DMS153 treated with DMSO at 0.1 percent for 48 hours (cell line): ENCODE measurements around the gene SCAMP5.

Experiments
- DNase-seq: peaks from one replicate; lab custom pipeline; 2025; ENCODE audit not compliant: unreplicated experiment; lab: John Stamatoyannopoulos, UW

The SCAMP5 gene

DNA sequence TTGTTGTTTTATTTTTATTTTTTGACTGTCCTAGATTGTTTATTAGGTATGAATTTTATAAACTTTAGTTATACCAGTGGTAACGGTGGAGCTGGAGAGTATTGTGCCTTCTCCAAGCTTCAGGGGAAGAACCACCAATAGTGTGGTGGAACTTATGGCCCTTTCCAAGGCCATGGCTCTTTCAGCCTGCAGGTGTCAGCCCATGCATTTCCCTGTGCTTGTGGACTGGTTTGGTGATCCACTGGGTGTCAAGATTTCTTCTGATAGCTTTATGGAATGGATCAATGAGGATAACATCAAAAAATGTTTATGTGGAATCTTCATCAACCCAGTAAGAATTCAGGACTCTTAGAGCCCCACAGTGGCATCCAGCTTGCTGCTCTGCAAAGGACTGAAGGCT is 19.2 kb upstream of the SCAMP5 start:
- no peak for DNase-seq

DNA sequence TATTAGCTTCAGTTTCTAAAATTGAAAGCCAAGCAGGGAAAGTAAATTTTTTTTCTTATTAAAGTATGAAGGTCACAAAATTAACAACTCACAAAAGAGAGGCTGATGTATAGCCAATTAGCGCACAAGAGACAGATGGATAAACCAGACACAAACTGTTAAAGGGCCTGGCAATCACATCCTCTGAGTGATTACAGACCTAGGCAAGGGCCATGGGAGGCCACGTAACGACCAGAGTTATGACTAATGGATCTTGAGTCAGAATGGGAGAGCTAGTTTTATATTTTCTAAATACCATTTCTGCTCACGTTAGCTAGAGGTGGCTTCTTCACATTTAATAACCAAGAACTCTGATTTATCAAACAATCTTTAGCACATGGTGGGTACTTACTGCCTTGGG is 17.8 kb upstream of the SCAMP5 start:
- DNase-seq = no peak

DNA sequence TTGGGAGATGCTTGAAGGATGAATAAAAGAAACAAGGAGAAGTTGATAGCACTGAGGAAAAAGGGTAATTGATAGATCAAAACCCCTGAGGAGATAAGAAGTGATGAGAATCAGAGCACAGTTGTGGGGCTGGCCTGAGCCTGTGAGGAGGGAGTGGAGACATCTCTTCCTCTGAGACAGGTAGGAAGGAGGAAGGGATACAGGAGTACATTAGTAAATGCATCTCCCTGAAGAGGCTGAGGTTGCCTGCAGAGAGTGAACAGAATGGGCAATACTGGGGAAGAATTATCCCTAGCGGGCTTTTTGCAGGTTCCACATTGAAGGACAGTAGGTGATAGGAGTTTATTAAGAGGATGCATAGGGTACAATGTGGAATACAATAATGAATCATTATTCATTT is 17.3 kb upstream of the SCAMP5 start:
- DNase-seq = no peak

DNA sequence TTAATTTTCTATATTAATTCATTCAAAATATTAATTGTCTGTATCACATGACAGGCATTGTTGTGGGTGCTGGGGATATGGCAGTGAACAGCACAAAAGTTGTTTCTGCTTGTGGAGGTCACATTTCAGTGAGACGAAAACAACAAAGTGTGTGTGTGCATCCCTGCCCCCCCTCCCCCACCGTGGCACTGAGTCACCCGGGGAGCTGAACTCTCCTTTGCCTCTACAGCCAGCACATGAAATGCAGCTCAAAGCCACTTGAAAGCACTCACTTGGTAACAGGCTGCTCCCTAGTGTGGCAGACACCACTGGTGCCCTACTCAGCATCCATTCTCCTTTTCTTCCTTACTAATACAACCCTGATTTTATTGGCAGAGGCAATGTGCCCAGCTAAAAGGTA is 16.9 kb upstream of the SCAMP5 start:
- DNase-seq = no peak

DNA sequence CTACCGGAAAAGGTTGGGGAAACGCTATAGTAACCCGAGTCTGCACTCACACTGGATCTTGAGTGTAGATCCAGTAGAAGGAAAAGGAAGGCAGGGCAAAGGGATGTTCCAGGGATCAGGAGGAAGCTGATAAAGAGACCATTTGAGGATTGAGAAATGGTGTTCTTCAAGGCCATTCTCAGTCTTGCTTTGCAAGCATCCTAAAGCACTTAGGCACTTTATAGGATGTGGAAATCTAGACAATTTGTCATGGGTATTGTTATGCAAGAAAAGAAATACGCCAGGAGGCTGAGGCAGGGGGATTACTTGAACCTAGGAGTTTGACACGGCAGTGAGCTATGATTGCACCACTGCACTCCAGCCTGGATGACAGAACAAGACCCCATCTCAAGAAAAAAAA is 13.2 kb upstream of the SCAMP5 start:
- DNase-seq = no peak

DNA sequence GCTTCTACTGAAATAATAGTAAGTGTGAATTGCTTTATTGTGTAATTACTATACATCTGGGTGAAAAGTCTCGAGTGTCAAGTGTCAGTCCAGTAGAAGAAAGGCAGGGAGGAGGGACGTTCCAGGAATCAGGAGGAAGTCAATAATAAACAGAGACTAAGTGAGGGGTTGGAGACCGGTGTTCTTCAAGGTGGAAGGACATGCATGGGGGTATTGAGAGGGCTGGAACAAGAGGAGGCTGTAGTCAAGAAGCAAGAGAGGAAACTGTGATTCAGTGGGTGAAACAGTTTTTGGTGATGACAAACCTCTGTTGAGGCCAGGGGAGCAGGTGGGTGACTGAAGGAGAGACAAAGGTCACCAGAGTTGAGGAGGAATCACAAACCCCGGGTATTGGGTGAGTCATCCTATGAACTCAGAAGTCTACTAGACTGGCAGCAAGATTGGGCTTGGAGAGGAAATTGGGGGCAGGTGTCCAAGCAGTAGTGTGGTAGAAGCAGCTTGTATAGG is 11.6 kb upstream of the SCAMP5 start:
- DNase-seq = no peak

DNA sequence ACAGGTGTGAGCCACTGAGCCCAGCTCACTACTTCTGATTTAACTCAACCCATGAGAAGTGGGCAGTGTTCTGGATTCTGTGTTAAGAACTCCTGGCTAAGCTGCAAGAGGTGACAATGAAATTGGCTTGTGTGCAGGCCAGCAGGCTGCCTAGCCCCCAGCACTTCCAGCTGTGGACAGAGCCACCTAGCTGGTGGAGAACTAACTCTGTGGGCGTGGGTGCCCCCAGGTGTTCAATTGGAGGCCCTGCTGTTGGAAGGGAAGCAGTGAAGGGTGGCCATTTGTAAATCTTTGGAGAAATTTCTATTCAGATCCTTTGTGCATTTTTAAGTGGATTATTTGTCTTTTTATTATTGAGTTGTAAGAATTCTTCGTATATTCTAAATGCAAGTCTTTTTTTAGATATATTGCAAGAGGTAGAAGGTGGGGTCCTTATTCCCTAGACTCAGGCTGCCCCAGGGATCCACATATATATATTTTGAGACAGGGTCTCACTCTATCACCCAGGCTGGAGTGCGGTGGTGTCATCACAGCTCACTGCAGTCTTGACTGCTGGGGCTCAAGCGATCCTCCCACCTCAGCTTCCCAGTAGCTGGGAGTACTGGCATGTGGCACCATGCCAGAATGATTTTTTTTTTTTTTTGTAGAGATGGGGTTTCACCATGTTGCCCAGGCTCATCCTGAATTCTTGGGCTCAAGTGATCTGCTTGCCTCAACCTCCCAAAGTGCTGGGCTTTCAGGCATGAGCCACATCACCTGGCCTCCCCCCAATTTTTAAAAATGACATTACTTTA is 7.2 kb upstream of the SCAMP5 start:
- no peak for DNase-seq

DNA sequence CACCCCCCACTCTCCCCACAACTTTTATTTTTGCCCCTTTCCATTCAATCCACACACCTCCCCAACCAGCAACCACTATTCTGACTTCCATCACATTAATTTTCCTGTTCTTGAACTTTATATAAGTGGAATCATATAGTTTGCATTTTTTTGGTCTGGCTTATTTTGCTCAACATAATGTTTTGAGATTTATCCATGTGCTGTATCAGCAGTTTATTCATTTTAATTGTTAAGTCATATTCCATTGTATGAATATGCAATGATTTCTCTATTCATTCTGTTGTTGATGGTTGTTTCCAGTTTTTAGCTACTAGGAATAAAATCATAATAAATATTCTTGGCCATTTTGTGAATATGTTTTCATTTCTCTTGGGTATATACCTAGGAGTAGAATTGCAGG is 5.8 kb upstream of the SCAMP5 start:
- DNase-seq = no peak

DNA sequence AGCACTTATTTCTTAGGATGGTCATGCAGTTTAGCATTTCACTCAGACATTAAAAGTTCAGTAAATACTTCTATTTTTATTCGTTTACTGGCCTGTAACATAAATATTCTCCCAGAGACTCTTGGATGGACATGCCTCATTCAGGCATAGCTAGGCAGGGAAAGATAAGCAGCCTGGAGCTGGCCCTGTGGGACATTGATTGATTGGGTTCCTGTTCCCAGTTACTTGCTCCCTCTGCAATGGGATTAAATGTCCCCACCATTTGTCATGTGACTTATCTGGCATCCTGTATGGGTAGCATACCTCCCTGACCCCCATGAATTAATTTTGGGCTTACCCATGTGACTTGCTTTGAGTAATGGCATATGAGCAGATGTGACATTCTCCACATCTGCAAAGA is 2.7 kb upstream of the SCAMP5 start:
- DNase-seq = no peak

DNA sequence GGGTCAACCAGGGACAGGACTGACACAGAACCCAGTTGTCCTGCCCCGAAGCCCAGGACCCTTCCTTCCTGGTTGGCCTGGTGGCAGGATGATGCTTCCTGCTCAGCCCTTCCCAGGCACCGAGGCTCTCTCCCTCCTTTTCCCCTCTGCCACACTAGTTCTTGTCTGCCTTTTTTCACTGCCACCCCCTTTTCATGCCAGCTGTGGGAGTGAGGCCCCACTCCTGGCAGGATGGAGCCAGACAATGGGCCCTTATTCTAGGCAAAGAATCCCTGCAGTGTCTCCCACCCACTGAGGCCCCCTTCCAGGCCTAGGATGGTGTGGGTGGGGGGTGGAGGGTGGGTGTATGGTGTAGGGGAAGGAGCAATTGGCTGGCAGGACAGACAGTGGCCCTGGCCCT is 1.1 kb upstream of the SCAMP5 start:
- DNase-seq = no peak

DNA sequence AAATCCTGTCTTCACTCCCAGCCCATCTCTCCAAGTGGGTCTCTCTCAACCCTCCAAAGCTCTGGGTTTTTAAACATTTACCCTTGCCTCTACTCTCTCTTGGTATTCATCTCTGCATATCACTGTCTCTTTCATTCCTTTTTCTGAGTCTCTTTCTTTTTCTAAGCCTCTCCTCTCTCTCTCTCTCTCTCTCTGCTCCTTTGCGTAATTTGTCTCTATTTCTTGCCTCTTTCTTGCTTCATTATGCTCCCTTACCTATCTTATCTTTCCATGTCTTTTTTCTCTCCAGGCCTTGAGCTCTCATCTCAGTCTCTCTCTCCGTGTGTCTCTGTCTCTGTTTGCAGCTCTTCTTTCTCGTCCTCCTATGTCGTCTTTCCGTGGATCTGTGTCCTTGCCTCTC is 678 bp upstream of the SCAMP5 start:
- DNase-seq = no peak

DNA sequence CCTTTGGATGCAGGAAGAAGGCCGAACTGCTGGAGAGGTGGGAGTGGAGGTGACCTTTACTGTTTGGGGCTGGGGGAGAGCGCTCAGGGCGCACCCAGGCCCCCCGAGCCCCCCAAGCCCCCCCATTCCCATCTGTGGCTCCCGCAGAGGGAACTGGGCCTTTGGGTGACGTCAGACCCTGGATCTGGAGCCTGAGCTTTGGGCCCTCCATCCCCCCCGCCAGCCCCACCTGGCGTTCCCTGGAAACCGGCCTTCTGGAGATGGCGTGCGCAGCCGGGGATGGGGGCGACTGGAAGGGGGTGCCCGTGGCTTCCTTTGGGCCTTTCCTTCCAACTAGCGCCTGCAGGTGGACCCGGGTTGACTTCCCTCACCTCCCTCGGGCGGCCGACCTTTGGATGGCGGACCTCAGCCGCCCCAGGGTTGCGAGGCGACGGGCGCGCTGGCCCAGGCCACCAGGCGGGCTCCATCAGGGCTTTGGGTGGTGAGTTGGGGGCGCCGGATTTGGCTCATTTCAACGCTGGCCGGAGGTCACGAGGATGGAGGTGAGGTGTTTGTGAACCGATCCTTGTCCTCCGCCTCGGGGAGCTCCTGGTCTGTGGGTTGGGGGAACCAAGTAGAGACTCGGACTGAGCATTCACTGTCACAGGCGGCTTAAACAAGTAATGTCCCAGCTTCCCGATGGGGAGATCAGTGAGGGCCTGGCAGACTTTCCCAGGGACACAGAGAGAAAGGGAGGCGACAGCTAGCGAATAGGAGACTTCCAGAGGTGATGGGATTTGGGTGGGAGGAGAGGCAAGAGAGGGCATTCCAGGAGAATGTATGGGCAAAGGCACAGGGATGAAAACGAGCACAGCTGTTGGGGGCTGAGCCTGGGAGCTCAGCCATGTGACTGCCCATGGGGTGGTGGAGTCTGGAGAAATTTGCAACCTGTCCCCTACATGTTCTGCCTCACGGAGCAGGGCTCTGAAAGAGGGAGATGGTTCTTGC is 709 bp downstream of the SCAMP5 start:
- DNase-seq = no peak

DNA sequence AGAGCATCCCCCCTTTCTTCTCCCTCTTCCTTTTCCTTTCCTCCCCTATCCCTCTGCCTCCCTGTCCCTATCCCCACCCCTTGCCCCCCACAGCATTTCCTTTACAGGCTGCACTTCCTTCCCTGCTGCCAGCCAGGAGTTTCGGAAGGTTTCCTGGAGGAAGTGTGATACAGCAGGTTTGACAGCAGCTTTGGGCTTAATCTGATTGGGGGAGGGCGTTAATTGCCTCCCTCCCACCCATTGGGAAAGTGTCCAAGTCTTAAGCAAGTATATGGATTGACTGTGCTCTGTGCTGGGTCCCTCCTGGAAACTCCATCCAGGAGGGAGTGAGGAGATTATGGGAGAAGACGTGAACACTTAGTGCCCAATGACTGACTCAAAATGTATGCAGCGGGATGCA is 1.8 kb downstream of the SCAMP5 start:
- DNase-seq = no peak

DNA sequence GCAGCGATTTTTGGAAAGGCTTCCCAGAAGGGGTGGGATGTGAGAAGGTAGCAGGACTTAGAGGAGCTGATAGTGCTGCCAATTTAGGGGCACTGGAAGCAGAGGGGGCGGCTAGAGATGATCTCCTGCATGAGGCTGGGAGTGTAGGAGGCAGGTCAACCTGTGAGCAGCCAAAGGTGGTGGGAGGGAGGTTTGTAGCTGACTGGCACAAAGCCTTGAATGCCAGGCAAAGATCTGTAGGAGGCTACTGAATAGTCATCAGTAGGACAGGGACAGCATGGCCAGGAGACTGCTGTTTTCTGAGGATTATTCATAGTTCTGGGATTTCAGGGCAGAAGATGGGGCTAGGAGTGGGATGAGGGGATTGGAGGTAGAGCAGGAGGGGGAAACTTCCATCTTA is 2.2 kb downstream of the SCAMP5 start:
- no peak for DNase-seq

DNA sequence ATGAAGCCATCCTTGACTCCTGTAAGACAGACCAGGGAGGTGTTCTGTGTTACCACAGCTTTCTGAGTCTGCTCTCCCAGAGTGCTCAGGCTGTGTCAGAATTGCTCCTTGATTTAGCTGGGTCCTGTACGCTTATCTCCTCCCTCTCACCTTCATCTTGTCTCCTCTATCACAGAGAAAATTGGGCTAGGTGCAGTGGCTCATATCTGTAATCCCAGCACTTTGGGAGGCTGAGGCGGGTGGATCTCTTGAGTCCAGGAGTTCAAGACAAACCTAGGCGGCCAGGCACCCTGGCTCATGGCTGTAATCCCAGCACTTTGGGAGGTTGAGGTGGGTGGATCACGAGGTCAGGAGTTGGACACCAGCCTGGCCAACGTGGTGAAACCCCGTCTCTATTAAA is 5.9 kb downstream of the SCAMP5 start:
- DNase-seq = no peak

DNA sequence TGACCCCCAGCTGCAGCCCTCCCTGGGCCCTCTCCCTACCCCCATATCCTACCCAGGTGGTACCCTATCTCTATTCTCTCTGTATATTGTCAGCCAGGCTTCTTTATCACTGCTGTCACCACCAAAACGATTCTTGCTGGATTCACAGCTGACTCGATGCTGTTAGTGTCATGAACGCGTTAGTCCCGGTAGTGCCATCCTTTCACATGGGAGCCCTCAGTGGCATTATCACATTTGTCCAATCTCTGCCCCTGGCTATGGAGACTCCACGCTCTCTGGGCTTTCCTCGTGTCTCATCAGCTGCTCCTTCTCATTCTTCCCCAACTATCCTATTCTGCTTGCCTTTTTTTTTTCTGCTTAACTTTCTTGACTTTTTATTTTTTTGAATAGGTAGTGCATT is 7.0 kb downstream of the SCAMP5 start:
- no peak for DNase-seq

DNA sequence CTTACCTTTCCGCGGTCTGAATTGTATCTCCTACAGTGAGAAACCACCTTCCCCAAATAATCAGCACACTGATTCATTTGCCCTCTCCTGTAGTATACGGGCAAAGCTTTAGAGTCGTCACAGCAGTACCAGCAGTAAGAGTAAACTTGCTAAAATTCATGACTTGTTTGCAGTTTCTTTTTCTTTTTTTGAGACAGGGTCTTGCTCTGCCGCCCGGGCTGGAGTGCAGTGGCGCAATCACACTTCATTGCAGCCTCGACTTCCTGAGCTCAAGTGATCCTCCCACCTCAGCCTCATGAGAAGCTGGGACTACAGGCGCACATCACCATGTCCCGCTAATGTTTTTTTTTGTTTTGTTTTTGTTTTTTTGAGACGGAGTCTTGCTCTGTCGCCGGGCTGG is 11.9 kb downstream of the SCAMP5 start:
- DNase-seq = no peak

DNA sequence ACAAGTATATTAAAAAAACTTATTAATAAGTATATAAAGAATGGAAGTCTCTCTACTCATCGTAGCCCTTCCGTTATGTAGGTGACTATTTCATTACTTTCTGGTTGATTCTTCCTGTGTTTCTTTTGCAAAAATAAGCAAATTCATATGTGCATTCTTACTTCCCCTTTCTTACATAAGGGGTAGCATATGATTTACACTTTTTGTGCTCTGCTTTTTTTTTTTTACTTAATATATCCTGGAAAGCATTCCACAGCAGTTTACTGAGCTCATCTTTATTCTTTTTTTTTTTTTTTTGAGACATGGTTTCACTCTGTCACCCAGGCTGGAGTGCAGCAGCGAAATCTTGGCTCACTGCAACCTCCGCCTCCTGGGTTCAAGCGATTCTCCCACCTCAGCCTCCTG is 12.9 kb downstream of the SCAMP5 start:
- no peak for DNase-seq

DNA sequence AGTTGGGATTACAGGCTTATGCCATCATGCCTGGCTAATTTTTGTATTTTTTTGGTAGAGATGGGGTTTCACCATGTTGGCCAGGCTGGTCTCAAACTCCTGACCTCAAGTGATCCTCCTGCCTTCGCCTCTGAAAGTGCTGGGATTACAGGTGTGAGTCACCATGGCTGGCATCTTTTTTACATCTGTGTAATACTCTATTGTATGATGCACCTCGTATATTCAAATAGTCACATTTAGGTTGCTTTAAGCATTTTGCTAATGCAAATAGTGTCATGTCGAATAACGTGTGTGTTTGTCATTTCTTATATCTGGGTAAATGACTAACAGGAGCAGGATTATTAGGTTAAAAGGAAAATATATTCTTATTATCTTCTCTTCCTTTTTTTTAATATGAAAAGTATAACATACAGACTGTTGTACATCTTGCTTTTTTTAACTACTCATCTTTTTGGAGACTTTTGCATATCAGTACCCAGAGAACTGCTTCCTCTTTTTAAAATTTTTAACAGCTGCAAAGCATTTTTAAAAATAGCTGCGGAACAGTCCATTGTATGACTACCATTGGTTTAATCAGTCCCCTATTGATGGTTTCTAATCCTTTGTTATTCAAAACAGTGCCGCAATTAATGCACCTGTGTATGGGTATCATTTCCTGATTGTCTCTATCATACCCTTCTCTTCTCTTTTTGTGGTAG is 13.4 kb downstream of the SCAMP5 start:
- no peak for DNase-seq

DNA sequence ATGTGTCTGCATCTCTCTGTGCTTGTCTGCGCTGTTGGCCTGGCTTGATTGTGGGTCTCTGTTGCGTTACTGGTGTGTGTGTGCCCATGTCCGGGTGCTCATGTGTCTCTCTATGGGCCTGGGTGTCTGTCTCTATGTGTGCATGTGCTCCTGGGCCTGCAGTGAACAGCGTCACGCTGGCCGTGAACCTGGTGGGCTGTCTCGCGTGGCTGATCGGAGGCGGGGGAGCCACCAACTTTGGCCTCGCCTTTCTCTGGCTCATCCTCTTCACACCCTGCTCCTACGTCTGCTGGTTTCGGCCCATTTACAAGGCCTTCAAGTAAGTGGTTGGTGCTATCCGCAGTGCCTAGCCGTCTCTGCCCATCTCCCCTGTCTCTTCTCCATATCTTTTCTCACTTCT is 21.1 kb downstream of the SCAMP5 start:
- DNase-seq = no peak

DNA sequence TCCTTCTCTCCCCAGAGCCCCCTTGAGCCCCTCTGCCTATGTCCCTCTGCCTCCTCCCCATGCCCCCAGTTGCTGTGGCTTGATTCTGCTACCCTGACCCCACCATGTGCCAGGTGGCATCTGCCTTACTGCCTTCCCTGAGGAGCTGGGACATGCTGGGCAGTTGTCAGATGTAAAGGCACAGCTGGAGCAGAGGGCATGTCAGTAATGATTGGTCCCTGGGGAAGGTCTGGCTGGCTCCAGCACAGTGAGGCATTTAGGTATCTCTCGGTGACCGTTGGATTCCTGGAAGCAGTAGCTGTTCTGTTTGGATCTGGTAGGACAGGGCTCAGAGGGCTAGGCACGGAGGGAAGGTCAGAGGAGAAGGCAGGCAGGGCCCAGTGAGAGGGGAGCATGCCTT is 24.6 kb downstream of the SCAMP5 start:
- no peak for DNase-seq
